Neutrophil (primary cell): ENCODE data around the gene CNOT2.

Source experiments
- H3K27ac ChIP-seq: fragments of 200-600 bp; sonication (generic); 2 replicates; pipeline ENCODE4 v1.5.1; 2016; ENCODE audit warnings: mild to moderate bottlenecking, moderate library complexity
- H3K27me3 ChIP-seq: fragments of 200-600 bp; sonication (generic); 2 replicates; pipeline ENCODE4 v1.6.0; 2016; ENCODE audit warnings: mild to moderate bottlenecking
- H3K36me3 ChIP-seq: fragments of 200-600 bp; sonication (generic); 2 replicates; pipeline ENCODE4 v1.5.1; 2017
- H3K4me1 ChIP-seq, 2 experiments: fragments of 200-600 bp in 1 of 2; sonication (generic) in 1 of 2; 1 replicate in 1 of 2; 2 replicates in 1 of 2; pipeline versions ENCODE4 v1.5.1 to v1.6.1; 2013 to 2016; ENCODE audit warnings: low read depth in 1 of 2, low read length in 1 of 2, mild to moderate bottlenecking in 1 of 2, moderate library complexity in 1 of 2; ENCODE audit not compliant: control insufficient read depth in 1 of 2, insufficient read depth in 1 of 2
- H3K4me3 ChIP-seq, 2 experiments: fragments of 200-600 bp in 1 of 2; sonication (generic) in 1 of 2; 1 replicate in 1 of 2; 2 replicates in 1 of 2; pipeline ENCODE4 v1.5.1; 2013 to 2016; ENCODE audit warnings: low read depth in 1 of 2, low read length in 1 of 2, mild to moderate bottlenecking in 1 of 2, moderate library complexity in 1 of 2
- H3K9me3 ChIP-seq: fragments of 200-600 bp; sonication (generic); 2 replicates; pipeline ENCODE4 v1.5.1; 2016
- CTCF ChIP-seq: fragments of 200-600 bp; sonication (generic); IDR thresholded peaks from 2 replicates; pipeline ENCODE4 v1.5.1; 2016; ENCODE audit warnings: antibody characterized with exemption

CNOT2 gene

GRCh38 chr12:70268972-70269371 lies 25.7 kb downstream of the CNOT2 start:
- Histone ChIP-seq H3K27ac (no peak overlapping the region), H3K9me3 (no peaks in the 10 kb centered on the region), H3K27me3 (no peaks in the 10 kb centered on the region), H3K4me1 (no peaks in the 10 kb centered on the region), H3K4me3 (no peak overlapping the region), H3K36me3 (no peaks in the 10 kb centered on the region)
- no peak for TF ChIP-seq CTCF

GRCh38 chr12:70270108-70270507 lies 26.9 kb downstream of the CNOT2 start:
- no peak overlapping the region for H3K4me3 ChIP-seq
- H3K27me3 ChIP-seq: no peaks in the 10 kb centered on the region
- no peaks in the 10 kb centered on the region for H3K4me1 ChIP-seq
- H3K27ac ChIP-seq: no peak overlapping the region
- H3K9me3 ChIP-seq: no peaks in the 10 kb centered on the region
- no peak for TF ChIP-seq CTCF
- no peaks in the 10 kb centered on the region for H3K36me3 ChIP-seq

GRCh38 chr12:70271025-70271424 lies 27.8 kb downstream of the CNOT2 start:
- Histone ChIP-seq H3K27me3 (no peaks in the 10 kb centered on the region), H3K4me3 (no peak overlapping the region), H3K4me1 (no peaks in the 10 kb centered on the region), H3K27ac (no peak overlapping the region), H3K36me3 (no peaks in the 10 kb centered on the region), H3K9me3 (no peaks in the 10 kb centered on the region)
- TF ChIP-seq CTCF: no peak

- H3K27ac ChIP-seq: no peak overlapping the region
- TF ChIP-seq CTCF: no peak
- no peaks in the 10 kb centered on the region for H3K4me1 ChIP-seq
- no peaks in the 10 kb centered on the region for H3K27me3 ChIP-seq
- no peaks in the 10 kb centered on the region for H3K9me3 ChIP-seq
- H3K4me3 ChIP-seq: no peak overlapping the region
- H3K36me3 ChIP-seq: no peaks in the 10 kb centered on the region
Observed at GRCh38 chr12:70272510-70272909, 29.3 kb downstream of the CNOT2 start.

- no peaks in the 10 kb centered on the region for H3K4me1 ChIP-seq
- TF ChIP-seq CTCF: no peak
- no peaks in the 10 kb centered on the region for H3K27me3 ChIP-seq
- H3K9me3 ChIP-seq: no peaks in the 10 kb centered on the region
- no peak overlapping the region for H3K4me3 ChIP-seq
- H3K36me3 ChIP-seq: peaks cover 5% of the 10 kb centered on the region
- H3K27ac ChIP-seq: no peak overlapping the region
Observed at GRCh38 chr12:70275045-70275444, 31.8 kb downstream of the CNOT2 start.

GRCh38 chr12:70277973-70278372 lies 34.7 kb downstream of the CNOT2 start:
- no peaks in the 10 kb centered on the region for H3K9me3 ChIP-seq
- H3K27me3 ChIP-seq: no peaks in the 10 kb centered on the region
- no peak overlapping the region for H3K4me3 ChIP-seq
- TF ChIP-seq CTCF: no peak
- peaks cover 8% of the 10 kb centered on the region for H3K36me3 ChIP-seq
- H3K27ac ChIP-seq: no peak overlapping the region
- H3K4me1 ChIP-seq: no peaks in the 10 kb centered on the region
